PFSK-1 (cell line): ENCODE measurements around the gene RPSA.

Experiments used
- FOXP2 ChIP-seq: optimal IDR thresholded peaks from 2 replicates; pipeline ENCODE3; 2011; ENCODE audit warnings: borderline replicate concordance, control low read depth, inconsistent platforms; ENCODE audit not compliant: insufficient read depth; ENCODE audit errors: extremely low read length, extremely low read depth
- POLR2AphosphoS5 ChIP-seq: IDR thresholded peaks from 2 replicates; pipeline ENCODE4 v1.6.1; 2012; ENCODE audit warnings: low read depth, mild to moderate bottlenecking, control low read depth, low read length, moderate library complexity
- SIN3A ChIP-seq: IDR thresholded peaks from 2 replicates; pipeline ENCODE4 v1.6.1; 2012; ENCODE audit warnings: mild to moderate bottlenecking, low read length, moderate library complexity, borderline replicate concordance; ENCODE audit not compliant: insufficient read depth
- TAF1 ChIP-seq: IDR thresholded peaks from 2 replicates; pipeline ENCODE4 v1.6.1; 2012; ENCODE audit warnings: low read length, control low read depth, borderline replicate concordance; ENCODE audit not compliant: insufficient read depth
- TF ChIP-seq, protein P1 (sequence below), 2 experiments: IDR thresholded peaks; 2 replicates each; pipeline versions ENCODE4 v1.6.1 to v1.8.0; 2011 to 2012; ENCODE audit warnings: low read depth in 2 of 2, low read length in 2 of 2, control low read depth in 1 of 2, inconsistent platforms in 1 of 2, mild to moderate bottlenecking in 1 of 2, moderate library complexity in 1 of 2; ENCODE audit not compliant: insufficient read depth in 1 of 2

The RPSA gene

DNA sequence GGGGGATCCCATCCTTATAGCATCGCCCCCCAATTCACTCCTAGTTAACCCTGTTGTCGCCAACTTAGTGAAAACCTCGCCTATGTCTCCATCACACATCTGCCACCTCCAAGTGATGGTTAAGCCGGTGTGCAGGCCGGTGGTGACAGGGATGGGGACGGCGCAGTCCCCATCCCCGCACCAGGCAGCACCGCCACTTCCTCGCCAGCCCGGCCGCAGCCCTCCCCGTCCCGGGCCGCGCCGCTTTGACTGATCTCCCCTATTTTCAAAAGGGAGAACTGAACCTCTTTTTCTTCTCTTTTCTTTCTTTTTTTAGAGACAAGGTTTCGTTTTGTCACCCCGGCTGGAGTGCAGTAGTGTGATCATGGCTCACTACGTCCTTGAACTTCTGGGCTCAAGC lies 49.6 kb downstream of the RPSA start:
- TF ChIP-seq, protein P1, sequence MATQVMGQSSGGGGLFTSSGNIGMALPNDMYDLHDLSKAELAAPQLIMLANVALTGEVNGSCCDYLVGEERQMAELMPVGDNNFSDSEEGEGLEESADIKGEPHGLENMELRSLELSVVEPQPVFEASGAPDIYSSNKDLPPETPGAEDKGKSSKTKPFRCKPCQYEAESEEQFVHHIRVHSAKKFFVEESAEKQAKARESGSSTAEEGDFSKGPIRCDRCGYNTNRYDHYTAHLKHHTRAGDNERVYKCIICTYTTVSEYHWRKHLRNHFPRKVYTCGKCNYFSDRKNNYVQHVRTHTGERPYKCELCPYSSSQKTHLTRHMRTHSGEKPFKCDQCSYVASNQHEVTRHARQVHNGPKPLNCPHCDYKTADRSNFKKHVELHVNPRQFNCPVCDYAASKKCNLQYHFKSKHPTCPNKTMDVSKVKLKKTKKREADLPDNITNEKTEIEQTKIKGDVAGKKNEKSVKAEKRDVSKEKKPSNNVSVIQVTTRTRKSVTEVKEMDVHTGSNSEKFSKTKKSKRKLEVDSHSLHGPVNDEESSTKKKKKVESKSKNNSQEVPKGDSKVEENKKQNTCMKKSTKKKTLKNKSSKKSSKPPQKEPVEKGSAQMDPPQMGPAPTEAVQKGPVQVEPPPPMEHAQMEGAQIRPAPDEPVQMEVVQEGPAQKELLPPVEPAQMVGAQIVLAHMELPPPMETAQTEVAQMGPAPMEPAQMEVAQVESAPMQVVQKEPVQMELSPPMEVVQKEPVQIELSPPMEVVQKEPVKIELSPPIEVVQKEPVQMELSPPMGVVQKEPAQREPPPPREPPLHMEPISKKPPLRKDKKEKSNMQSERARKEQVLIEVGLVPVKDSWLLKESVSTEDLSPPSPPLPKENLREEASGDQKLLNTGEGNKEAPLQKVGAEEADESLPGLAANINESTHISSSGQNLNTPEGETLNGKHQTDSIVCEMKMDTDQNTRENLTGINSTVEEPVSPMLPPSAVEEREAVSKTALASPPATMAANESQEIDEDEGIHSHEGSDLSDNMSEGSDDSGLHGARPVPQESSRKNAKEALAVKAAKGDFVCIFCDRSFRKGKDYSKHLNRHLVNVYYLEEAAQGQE (IDR thresholded peaks at IDR 0.05; ENCODE audit: insufficient read depth in 1 of 2, low read depth in 2 of 2, low read length in 2 of 2): no peak
- no peak for TF ChIP-seq SIN3A
- no peak for TF ChIP-seq POLR2AphosphoS5
- TF ChIP-seq TAF1: no peak
- TF ChIP-seq FOXP2: no peak

DNA sequence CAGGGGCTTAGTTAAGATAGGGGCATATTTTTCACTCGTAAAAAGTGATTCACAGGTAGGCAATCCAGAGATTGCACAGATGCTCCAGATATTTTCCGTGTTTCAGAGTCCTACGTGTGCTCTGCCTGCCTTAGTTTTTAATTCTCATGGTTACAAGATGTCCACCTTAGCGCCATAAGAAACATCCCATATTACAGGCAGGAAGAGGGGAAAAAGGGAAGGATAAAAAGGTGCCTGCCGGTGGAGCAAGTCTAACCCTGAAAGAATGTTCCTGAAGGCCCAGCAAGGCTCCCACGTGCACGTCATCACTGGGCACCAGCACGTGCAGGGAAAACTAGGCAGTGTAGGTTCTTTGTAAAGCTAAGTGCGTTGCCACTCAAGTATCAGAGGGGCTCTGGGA lies 50.8 kb downstream of the RPSA start:
- TF ChIP-seq, protein P1 (IDR thresholded peaks at IDR 0.05; ENCODE audit: insufficient read depth in 1 of 2, low read depth in 2 of 2, low read length in 2 of 2): no peak
- TF ChIP-seq FOXP2: no peak
- TF ChIP-seq SIN3A: no peak
- no peak for TF ChIP-seq TAF1
- no peak for TF ChIP-seq POLR2AphosphoS5

DNA sequence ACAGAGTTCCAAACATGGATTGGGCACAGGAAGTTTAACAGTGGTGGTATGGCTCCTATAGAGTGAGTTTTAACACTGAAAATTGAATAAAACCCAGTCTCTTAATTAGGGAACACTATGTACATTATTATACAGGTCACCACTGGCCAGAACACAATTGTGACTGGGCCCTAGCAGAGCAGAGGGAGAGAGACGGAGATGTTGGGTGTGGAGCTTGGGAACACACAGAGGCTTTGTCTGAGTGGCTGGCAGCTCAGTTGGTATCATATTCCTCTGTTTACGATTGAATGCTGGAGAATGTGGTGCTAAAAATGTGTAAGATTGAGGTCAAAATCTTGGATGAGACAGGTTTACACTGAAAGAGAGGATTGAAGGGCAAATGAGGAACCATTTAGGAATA lies 54.2 kb downstream of the RPSA start:
- no peak for TF ChIP-seq FOXP2
- TF ChIP-seq TAF1: no peak
- TF ChIP-seq, protein P1 (IDR thresholded peaks at IDR 0.05; ENCODE audit: insufficient read depth in 1 of 2, low read depth in 2 of 2, low read length in 2 of 2): no peak
- no peak for TF ChIP-seq POLR2AphosphoS5
- no peak for TF ChIP-seq SIN3A
